ENCODE results near the gene NOTUM. TPM values are rescaled to one million over a fixed set of nuclear protein-coding genes. Genes with fewer than 3 reads are reported as not detected.

Gene NOTUM
- polyA plus RNA-seq, 2 of the 4 experiments (the other 2 are of a cell fraction) = 0.06 to 0.92 TPM

GRCh38 chr17:81903415-81903831 is 57.6 kb downstream of the NOTUM start:
- ChIA-PET CTCF (interaction anchor here (1.1 to 1.6 kb wide), 3 partner anchors 10 to 14 kb away, joined by 3 to 6 read pairs (median 4); no protein-coding TSS in a partner anchor), POLR2A (no interaction called here)
- 82% methylated on average over 9 of the region's 10 CpGs for WGBS (ENCODE audit: missing lambda C conversion rate)
- Histone ChIP-seq H3K4me3 (no peak overlapping the region), H3K27ac (no peak overlapping the region), H3K9me3 (no peaks in the 10 kb centered on the region), H3K4me2 (no peak overlapping the region), H3K4me1 (peaks cover 15% of the 10 kb centered on the region)
- ATAC-seq (no peak), FAIRE-seq (no peak), DNase-seq (ENCODE audit: low read depth in 1 of 2, low spot score in 1 of 2) (no peak)
- TF ChIP-seq, protein P1, sequence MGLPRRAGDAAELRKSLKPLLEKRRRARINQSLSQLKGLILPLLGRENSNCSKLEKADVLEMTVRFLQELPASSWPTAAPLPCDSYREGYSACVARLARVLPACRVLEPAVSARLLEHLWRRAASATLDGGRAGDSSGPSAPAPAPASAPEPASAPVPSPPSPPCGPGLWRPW (IDR thresholded peaks at IDR 0.05) = no peak
- no peak for TF ChIP-seq HOXA7 (CRISPR knock-in tag; IDR thresholded peaks at IDR 0.05)
- no peak for TF ChIP-seq CHD2 (IDR thresholded peaks at IDR 0.05; ENCODE audit: low read length, partially characterized antibody)
- no peak for TF ChIP-seq JUNB (IDR thresholded peaks at IDR 0.05)
- TF ChIP-seq, protein P2, sequence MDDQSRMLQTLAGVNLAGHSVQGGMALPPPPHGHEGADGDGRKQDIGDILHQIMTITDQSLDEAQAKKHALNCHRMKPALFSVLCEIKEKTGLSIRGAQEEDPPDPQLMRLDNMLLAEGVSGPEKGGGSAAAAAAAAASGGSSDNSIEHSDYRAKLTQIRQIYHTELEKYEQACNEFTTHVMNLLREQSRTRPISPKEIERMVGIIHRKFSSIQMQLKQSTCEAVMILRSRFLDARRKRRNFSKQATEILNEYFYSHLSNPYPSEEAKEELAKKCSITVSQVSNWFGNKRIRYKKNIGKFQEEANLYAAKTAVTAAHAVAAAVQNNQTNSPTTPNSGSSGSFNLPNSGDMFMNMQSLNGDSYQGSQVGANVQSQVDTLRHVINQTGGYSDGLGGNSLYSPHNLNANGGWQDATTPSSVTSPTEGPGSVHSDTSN (IDR thresholded peaks at IDR 0.05) = no peak
- TF ChIP-seq, protein P3, sequence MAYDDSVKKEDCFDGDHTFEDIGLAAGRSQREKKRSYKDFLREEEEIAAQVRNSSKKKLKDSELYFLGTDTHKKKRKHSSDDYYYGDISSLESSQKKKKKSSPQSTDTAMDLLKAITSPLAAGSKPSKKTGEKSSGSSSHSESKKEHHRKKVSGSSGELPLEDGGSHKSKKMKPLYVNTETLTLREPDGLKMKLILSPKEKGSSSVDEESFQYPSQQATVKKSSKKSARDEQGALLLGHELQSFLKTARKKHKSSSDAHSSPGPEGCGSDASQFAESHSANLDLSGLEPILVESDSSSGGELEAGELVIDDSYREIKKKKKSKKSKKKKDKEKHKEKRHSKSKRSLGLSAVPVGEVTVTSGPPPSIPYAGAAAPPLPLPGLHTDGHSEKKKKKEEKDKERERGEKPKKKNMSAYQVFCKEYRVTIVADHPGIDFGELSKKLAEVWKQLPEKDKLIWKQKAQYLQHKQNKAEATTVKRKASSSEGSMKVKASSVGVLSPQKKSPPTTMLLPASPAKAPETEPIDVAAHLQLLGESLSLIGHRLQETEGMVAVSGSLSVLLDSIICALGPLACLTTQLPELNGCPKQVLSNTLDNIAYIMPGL (CRISPR knock-in tag; IDR thresholded peaks at IDR 0.05; ENCODE audit: borderline replicate concordance) = no peak
- TF ChIP-seq, protein P4, sequence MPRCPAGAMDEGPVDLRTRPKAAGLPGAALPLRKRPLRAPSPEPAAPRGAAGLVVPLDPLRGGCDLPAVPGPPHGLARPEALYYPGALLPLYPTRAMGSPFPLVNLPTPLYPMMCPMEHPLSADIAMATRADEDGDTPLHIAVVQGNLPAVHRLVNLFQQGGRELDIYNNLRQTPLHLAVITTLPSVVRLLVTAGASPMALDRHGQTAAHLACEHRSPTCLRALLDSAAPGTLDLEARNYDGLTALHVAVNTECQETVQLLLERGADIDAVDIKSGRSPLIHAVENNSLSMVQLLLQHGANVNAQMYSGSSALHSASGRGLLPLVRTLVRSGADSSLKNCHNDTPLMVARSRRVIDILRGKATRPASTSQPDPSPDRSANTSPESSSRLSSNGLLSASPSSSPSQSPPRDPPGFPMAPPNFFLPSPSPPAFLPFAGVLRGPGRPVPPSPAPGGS (IDR thresholded peaks at IDR 0.05) = no peak
- TF ChIP-seq CBX8 (IDR thresholded peaks at IDR 0.05) = no peak
- no peak for TF ChIP-seq SREBF2 (IDR thresholded peaks at IDR 0.05)
- no peak for TF ChIP-seq CBX2 (IDR thresholded peaks at IDR 0.05; ENCODE audit: borderline replicate concordance, low read depth)

- WGBS (ENCODE audit: missing lambda C conversion rate) = 91% methylated on average over 40 of the region's 47 CpGs
- Histone ChIP-seq H3K27ac (no peak overlapping the region), H3K9me3 (no peaks in the 10 kb centered on the region), H3K4me1 (peaks cover 21% of the 10 kb centered on the region), H3K4me2 (no peak overlapping the region), H3K4me3 (no peak overlapping the region)
- no peak for FAIRE-seq
- no peak for DNase-seq (ENCODE audit: low read depth in 1 of 2, low spot score in 1 of 2)
- ATAC-seq = no peak
- POLR2A ChIA-PET = no interaction called here
- TF ChIP-seq POLR2A (IDR thresholded peaks at IDR 0.05; ENCODE audit: low read length) = no peak
- no peak for TF ChIP-seq HOXB13 (CRISPR knock-in tag; IDR thresholded peaks at IDR 0.05; ENCODE audit: low read depth)
- CTCF ChIA-PET = interaction anchor here (1.0 to 1.6 kb wide), 5 partner anchors 9 to 168 kb away, joined by 3 to 6 read pairs (median 4); partner anchors contain the start of gene MAFG
Observed at GRCh38 chr17:81902653-81903414, 58.2 kb downstream of the NOTUM start.

Other genes starting within 250 kb of the NOTUM start
- 20.0 and 25.8 TPM in 2 replicates for gene SLC25A10, start 248.9 kb downstream of the NOTUM start, polyA plus RNA-seq (2011; rRNA removed)
- gene SLC25A10, start 248.9 kb downstream of the NOTUM start, polyA plus RNA-seq (2017; fragmentation: RNase III; extraction: RNeasy Plus Mini Kit Qiagen cat#74134 plus additional on column Dnase treatment) = 43.4 to 47.1 TPM (median 47.0 TPM) in 3 replicates
- 0.05 and 0.19 TPM in 2 replicates for gene GCGR, start 157.0 kb downstream of the NOTUM start, polyA plus RNA-seq (2011; rRNA removed)
- gene GCGR, start 157.0 kb downstream of the NOTUM start, polyA plus RNA-seq (2017; fragmentation: RNase III; extraction: RNeasy Plus Mini Kit Qiagen cat#74134 plus additional on column Dnase treatment) = 0.37 to 0.46 TPM (median 0.45 TPM) in 3 replicates
- gene MCRIP1, start 127.9 kb downstream of the NOTUM start, polyA plus RNA-seq (2011; rRNA removed) = 30.9 and 32.0 TPM in 2 replicates
- gene MCRIP1, start 127.9 kb downstream of the NOTUM start, polyA plus RNA-seq (2017; fragmentation: RNase III; extraction: RNeasy Plus Mini Kit Qiagen cat#74134 plus additional on column Dnase treatment) = 43.9 to 51.0 TPM (median 45.1 TPM) in 3 replicates
- not detected in 2 replicates for gene PPP1R27, start 126.1 kb downstream of the NOTUM start, polyA plus RNA-seq (2011; rRNA removed)
- gene PPP1R27, start 126.1 kb downstream of the NOTUM start, polyA plus RNA-seq (2017; fragmentation: RNase III; extraction: RNeasy Plus Mini Kit Qiagen cat#74134 plus additional on column Dnase treatment) = 0.09 TPM in 1 of 3 replicates, not detected in the others
- 102 and 285 TPM in 2 replicates for gene P4HB, start 100.7 kb downstream of the NOTUM start, polyA plus RNA-seq (2011; rRNA removed)
- gene P4HB, start 100.7 kb downstream of the NOTUM start, polyA plus RNA-seq (2017; fragmentation: RNase III; extraction: RNeasy Plus Mini Kit Qiagen cat#74134 plus additional on column Dnase treatment) = 606 to 622 TPM (median 607 TPM) in 3 replicates
- 44.3 and 64.0 TPM in 2 replicates for gene ARHGDIA, start 89.8 kb downstream of the NOTUM start, polyA plus RNA-seq (2011; rRNA removed)
- gene ARHGDIA, start 89.8 kb downstream of the NOTUM start, polyA plus RNA-seq (2017; fragmentation: RNase III; extraction: RNeasy Plus Mini Kit Qiagen cat#74134 plus additional on column Dnase treatment) = 497 to 567 TPM (median 503 TPM) in 3 replicates
- gene ALYREF, start 69.6 kb downstream of the NOTUM start, polyA plus RNA-seq (2011; rRNA removed) = 125 and 130 TPM in 2 replicates
- 135 to 164 TPM (median 141 TPM) in 3 replicates for gene ALYREF, start 69.6 kb downstream of the NOTUM start, polyA plus RNA-seq (2017; fragmentation: RNase III; extraction: RNeasy Plus Mini Kit Qiagen cat#74134 plus additional on column Dnase treatment)
- gene ANAPC11, start 69.5 kb downstream of the NOTUM start, polyA plus RNA-seq (2011; rRNA removed) = 351 and 428 TPM in 2 replicates
- 352 to 382 TPM (median 377 TPM) in 3 replicates for gene ANAPC11, start 69.5 kb downstream of the NOTUM start, polyA plus RNA-seq (2017; fragmentation: RNase III; extraction: RNeasy Plus Mini Kit Qiagen cat#74134 plus additional on column Dnase treatment)
- 0.34 and 0.41 TPM in 2 replicates for gene NPB, start 58.9 kb downstream of the NOTUM start, polyA plus RNA-seq (2011; rRNA removed)
- 0.29 to 0.45 TPM (median 0.38 TPM) in 3 replicates for gene NPB, start 58.9 kb downstream of the NOTUM start, polyA plus RNA-seq (2017; fragmentation: RNase III; extraction: RNeasy Plus Mini Kit Qiagen cat#74134 plus additional on column Dnase treatment)
- 7.1 and 7.7 TPM in 2 replicates for gene PCYT2, start 49.8 kb downstream of the NOTUM start, polyA plus RNA-seq (2011; rRNA removed)
- 14.8 to 17.0 TPM (median 16.3 TPM) in 3 replicates for gene PCYT2, start 49.8 kb downstream of the NOTUM start, polyA plus RNA-seq (2017; fragmentation: RNase III; extraction: RNeasy Plus Mini Kit Qiagen cat#74134 plus additional on column Dnase treatment)
- gene SIRT7, start 43.0 kb downstream of the NOTUM start, polyA plus RNA-seq (2011; rRNA removed) = 9.8 and 13.7 TPM in 2 replicates
- 34.0 to 35.2 TPM (median 34.8 TPM) in 3 replicates for gene SIRT7, start 43.0 kb downstream of the NOTUM start, polyA plus RNA-seq (2017; fragmentation: RNase III; extraction: RNeasy Plus Mini Kit Qiagen cat#74134 plus additional on column Dnase treatment)
- 41.6 and 47.9 TPM in 2 replicates for gene MAFG, start 33.5 kb downstream of the NOTUM start, polyA plus RNA-seq (2011; rRNA removed)
- 49.8 to 57.9 TPM (median 52.4 TPM) in 3 replicates for gene MAFG, start 33.5 kb downstream of the NOTUM start, polyA plus RNA-seq (2017; fragmentation: RNase III; extraction: RNeasy Plus Mini Kit Qiagen cat#74134 plus additional on column Dnase treatment)
- 77.1 and 81.4 TPM in 2 replicates for gene PYCR1, start 23.9 kb downstream of the NOTUM start, polyA plus RNA-seq (2011; rRNA removed)
- gene PYCR1, start 23.9 kb downstream of the NOTUM start, polyA plus RNA-seq (2017; fragmentation: RNase III; extraction: RNeasy Plus Mini Kit Qiagen cat#74134 plus additional on column Dnase treatment) = 81.4 to 93.3 TPM (median 87.2 TPM) in 3 replicates
- not detected in 2 replicates for gene MYADML2, start 14.0 kb downstream of the NOTUM start, polyA plus RNA-seq (2011; rRNA removed)
- gene MYADML2, start 14.0 kb downstream of the NOTUM start, polyA plus RNA-seq (2017; fragmentation: RNase III; extraction: RNeasy Plus Mini Kit Qiagen cat#74134 plus additional on column Dnase treatment) = not detected in 3 replicates
- 10.3 and 12.3 TPM in 2 replicates for gene ASPSCR1, start 16.4 kb upstream of the NOTUM start, polyA plus RNA-seq (2011; rRNA removed)
- gene ASPSCR1, start 16.4 kb upstream of the NOTUM start, polyA plus RNA-seq (2017; fragmentation: RNase III; extraction: RNeasy Plus Mini Kit Qiagen cat#74134 plus additional on column Dnase treatment) = 24.5 to 29.4 TPM (median 25.7 TPM) in 3 replicates
- gene CENPX, start 61.7 kb upstream of the NOTUM start, polyA plus RNA-seq (2011; rRNA removed) = 79.4 and 80.5 TPM in 2 replicates
- gene CENPX, start 61.7 kb upstream of the NOTUM start, polyA plus RNA-seq (2017; fragmentation: RNase III; extraction: RNeasy Plus Mini Kit Qiagen cat#74134 plus additional on column Dnase treatment) = 208 to 231 TPM (median 222 TPM) in 3 replicates
- 6.0 and 6.4 TPM in 2 replicates for gene LRRC45, start 62.1 kb upstream of the NOTUM start, polyA plus RNA-seq (2011; rRNA removed)
- gene LRRC45, start 62.1 kb upstream of the NOTUM start, polyA plus RNA-seq (2017; fragmentation: RNase III; extraction: RNeasy Plus Mini Kit Qiagen cat#74134 plus additional on column Dnase treatment) = 19.1 to 24.5 TPM (median 21.6 TPM) in 3 replicates
- 9.9 and 11.9 TPM in 2 replicates for gene RAC3, start 70.5 kb upstream of the NOTUM start, polyA plus RNA-seq (2011; rRNA removed)
- gene RAC3, start 70.5 kb upstream of the NOTUM start, polyA plus RNA-seq (2017; fragmentation: RNase III; extraction: RNeasy Plus Mini Kit Qiagen cat#74134 plus additional on column Dnase treatment) = 19.9 to 21.0 TPM (median 20.4 TPM) in 3 replicates
- gene DCXR, start 76.5 kb upstream of the NOTUM start, polyA plus RNA-seq (2011; rRNA removed) = 39.3 and 48.3 TPM in 2 replicates
- 62.0 to 70.7 TPM (median 69.6 TPM) in 3 replicates for gene DCXR, start 76.5 kb upstream of the NOTUM start, polyA plus RNA-seq (2017; fragmentation: RNase III; extraction: RNeasy Plus Mini Kit Qiagen cat#74134 plus additional on column Dnase treatment)
- 8.4 and 8.9 TPM in 2 replicates for gene RFNG, start 90.6 kb upstream of the NOTUM start, polyA plus RNA-seq (2011; rRNA removed)
- gene RFNG, start 90.6 kb upstream of the NOTUM start, polyA plus RNA-seq (2017; fragmentation: RNase III; extraction: RNeasy Plus Mini Kit Qiagen cat#74134 plus additional on column Dnase treatment) = 21.3 to 31.5 TPM (median 25.7 TPM) in 3 replicates
- gene GPS1, start 90.7 kb upstream of the NOTUM start, polyA plus RNA-seq (2011; rRNA removed) = 89.4 and 93.8 TPM in 2 replicates
- gene GPS1, start 90.7 kb upstream of the NOTUM start, polyA plus RNA-seq (2017; fragmentation: RNase III; extraction: RNeasy Plus Mini Kit Qiagen cat#74134 plus additional on column Dnase treatment) = 122 to 130 TPM (median 126 TPM) in 3 replicates
- 48.1 and 59.5 TPM in 2 replicates for gene DUS1L, start 104.6 kb upstream of the NOTUM start, polyA plus RNA-seq (2011; rRNA removed)
- 81.5 to 84.8 TPM (median 83.6 TPM) in 3 replicates for gene DUS1L, start 104.6 kb upstream of the NOTUM start, polyA plus RNA-seq (2017; fragmentation: RNase III; extraction: RNeasy Plus Mini Kit Qiagen cat#74134 plus additional on column Dnase treatment)
- gene FASN, start 137.0 kb upstream of the NOTUM start, polyA plus RNA-seq (2011; rRNA removed) = 12.9 and 16.3 TPM in 2 replicates
- 114 to 169 TPM (median 144 TPM) in 3 replicates for gene FASN, start 137.0 kb upstream of the NOTUM start, polyA plus RNA-seq (2017; fragmentation: RNase III; extraction: RNeasy Plus Mini Kit Qiagen cat#74134 plus additional on column Dnase treatment)